Stomach (tissue), 9 donors: ENCODE data around the gene APCDD1. TPM values are rescaled to one million over a fixed set of nuclear protein-coding genes. Genes with fewer than 3 reads are reported as not detected.
"Not testable (repeated sequence)": the region's sequence is repeated elsewhere in the genome, so short reads cannot be mapped to it uniquely, and the experiment has no call there.

ENCODE experiments used
- DNase-seq, 2 donors: peaks; one replicate each; pipeline versions ENCODE4 v3.0.0 to v3.0.0-alpha.2; 2013 to 2019
- H3K27ac ChIP-seq, 5 donors: fragments of 200-600 bp in 4 of 5; sonication (generic) in 4 of 5; one replicate each; pipeline ENCODE4 v1.5.1; 2013 to 2019; ENCODE audit warnings: mild to moderate bottlenecking in 1 of 5, moderate library complexity in 1 of 5
- H3K27me3 ChIP-seq, 3 donors: fragments of 200-600 bp; sonication (generic); one replicate each; pipeline ENCODE4 v1.5.1; 2017 to 2019; ENCODE audit warnings: mixed run types in 1 of 3
- H3K36me3 ChIP-seq, 4 donors: fragments of 200-600 bp; sonication (generic); 1 replicate in 3 of 4; 2 replicates in 1 of 4; pipeline ENCODE4 v1.5.1; 2016 to 2019
- H3K4me1 ChIP-seq, 4 donors: fragments of 200-600 bp; sonication (generic); one replicate each; pipeline ENCODE4 v1.5.1; 2016 to 2019
- H3K4me3 ChIP-seq, 4 donors: fragments of 200-600 bp; sonication (generic) in 3 of 4; one replicate each; pipeline ENCODE4 v1.5.1; 2016 to 2019; ENCODE audit warnings: mild to moderate bottlenecking in 1 of 4
- H3K9me3 ChIP-seq, 4 donors: fragments of 200-600 bp; sonication (generic); one replicate each; pipeline ENCODE4 v1.5.1; 2016 to 2019
- CTCF ChIP-seq, 7 experiments: fragments of 450-650 bp in 4 of 7; fragments of 200-600 bp in 3 of 7; sonication (generic) in 3 of 7; IDR thresholded peaks; one replicate each; pipeline ENCODE4 v1.5.1; 2016 to 2019; ENCODE audit warnings: antibody characterized with exemption in 7 of 7, control low read depth in 2 of 7, mild to moderate bottlenecking in 1 of 7
- EP300 ChIP-seq: sonication (generic); formaldehyde crosslinking; IDR thresholded peaks from one replicate; pipeline ENCODE4 v1.6.1; 2017; ENCODE audit warnings: antibody characterized with exemption
- POLR2A ChIP-seq, 4 donors: fragments of 450-650 bp; IDR thresholded peaks; one replicate each; pipeline ENCODE4 v1.6.1; 2016; ENCODE audit warnings: antibody characterized with exemption in 4 of 4, control low read depth in 2 of 4, mild to moderate bottlenecking in 1 of 4, moderate library complexity in 1 of 4
- POLR2AphosphoS5 ChIP-seq, 3 donors: sonication (generic); formaldehyde crosslinking; IDR thresholded peaks; one replicate each; pipeline ENCODE4 v1.6.1; 2016; ENCODE audit warnings: antibody characterized with exemption in 3 of 3
- WGBS, 5 donors: extraction: QIAGEN DNeasy Blood & Tissue Kit in 3 of 5; methylation state at CpG; one replicate each; pipeline versions ENCODE4 v1.1.5 to v1.1.7; 2013 to 2018; 5-methylcytosine and 5-hydroxymethylcytosine counted together
- intact Hi-C: fragments of 100-400 bp; cut with DNase I; formaldehyde crosslinking; loops from one replicate; pipeline ENCODE4 v1.15.1; 2023; ENCODE audit warnings: low total_unique reads
- polyA plus RNA-seq, 3 donors: library from polyadenylated mRNA; stranded (reverse); fragments of 200-250 nt; gene quantifications; one replicate each; pipeline ENCODE4 v1.2.3, GENCODE V29; 2013
- total RNA-seq, 5 donors: library from RNA; depleted of rRNA; stranded (reverse); fragments of >200 nt; gene quantifications; one replicate each; pipeline versions ENCODE4 v1.1.0 to v1.2.3, GENCODE V29; 2014 to 2016
- donor health status: healthy with polysubstance abuse.
- donor health status: Bipolar disorder and iron deficiency.
- donor health status: healthy.

The APCDD1 gene
- total and polyA plus RNA-seq, 8 donors = 11.0 to 142 (median 25.9) TPM

DNA sequence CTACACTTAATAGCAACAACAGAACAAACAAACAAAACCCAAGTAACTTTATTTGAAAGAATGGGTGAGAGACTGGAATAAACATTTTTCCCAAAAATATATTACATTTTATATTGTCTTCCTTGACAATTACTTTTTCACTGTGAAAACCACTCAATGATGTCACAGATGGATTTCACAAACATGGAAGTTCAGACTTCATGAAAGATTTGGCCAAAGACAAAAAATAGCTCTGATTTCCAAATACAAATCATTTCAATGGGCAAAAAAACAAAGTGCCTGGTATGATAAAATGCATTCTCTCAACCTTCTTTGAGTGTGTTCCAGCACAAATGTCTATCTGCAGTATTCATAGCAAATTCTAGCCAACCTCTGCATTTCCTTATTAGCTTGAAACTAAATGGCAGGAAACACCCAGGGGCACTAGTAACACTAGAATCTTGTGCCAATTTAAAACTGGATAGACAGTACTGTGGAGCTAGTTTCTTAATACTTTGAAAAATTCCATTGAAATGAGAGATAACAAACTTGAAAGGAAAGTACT is 42.8 kb downstream of the APCDD1 start:
- Histone ChIP-seq H3K4me1 (peaks cover 0 to 6% (median 0%) of the 10 kb centered on the region in 4 donors), H3K9me3 (no peaks in the 10 kb centered on the region), H3K4me3 (no peak overlapping the region), H3K27me3 (no peaks in the 10 kb centered on the region), H3K36me3 (no peaks in the 10 kb centered on the region), H3K27ac (no peak overlapping the region)
- intact Hi-C loops = no loop called here
- no peak for TF ChIP-seq POLR2A (IDR thresholded peaks at IDR 0.05)
- no peak for TF ChIP-seq CTCF (IDR thresholded peaks at IDR 0.05)
- TF ChIP-seq EP300 = no peak
- no peak for TF ChIP-seq POLR2AphosphoS5 (IDR thresholded peaks at IDR 0.05)
- no peak for DNase-seq

- no peak for DNase-seq
- H3K4me3 ChIP-seq = no peak overlapping the region
- TF ChIP-seq POLR2AphosphoS5 (IDR thresholded peaks at IDR 0.05) = no peak
- TF ChIP-seq POLR2A (IDR thresholded peaks at IDR 0.05) = no peak
- no peak overlapping the region for H3K27ac ChIP-seq
- WGBS, 5 donors = 71 to 76% (median 75%) methylated on average over 6 of the region's 6 CpGs
- H3K9me3 ChIP-seq = peaks cover 0 to under 1% (median 0%) of the 10 kb centered on the region in 4 donors
- H3K4me1 ChIP-seq = no peaks in the 10 kb centered on the region
- intact Hi-C loops = no loop called here
- no peaks in the 10 kb centered on the region for H3K36me3 ChIP-seq
- H3K27me3 ChIP-seq = no peaks in the 10 kb centered on the region
These were observed 44.8 kb downstream of the APCDD1 start for GRCh38 chr18:10499230-10499629.

DNA sequence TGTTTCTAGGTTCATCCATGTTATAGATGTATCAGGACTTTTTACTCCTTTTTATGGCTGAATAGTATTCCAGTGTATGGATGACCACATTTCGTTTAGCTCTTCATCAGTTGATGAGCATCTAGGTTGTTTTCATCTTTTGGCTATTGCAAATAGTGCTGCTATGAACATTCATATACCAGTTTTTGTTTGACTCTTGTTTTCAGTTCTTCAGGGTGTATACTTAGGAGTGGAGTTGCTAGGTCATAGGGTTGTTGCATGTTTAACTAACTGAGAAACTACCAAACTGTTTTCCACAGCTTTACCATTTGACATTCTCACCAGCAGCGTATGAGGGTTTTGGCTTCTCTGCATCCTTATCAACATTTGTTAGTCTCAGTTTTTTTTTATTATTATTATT is 45.6 kb downstream of the APCDD1 start:
- no peak for DNase-seq
- no peaks in the 10 kb centered on the region for H3K4me1 ChIP-seq
- no peak overlapping the region for H3K27ac ChIP-seq
- no peak for TF ChIP-seq CTCF (IDR thresholded peaks at IDR 0.05)
- TF ChIP-seq POLR2A (IDR thresholded peaks at IDR 0.05) = no peak
- TF ChIP-seq EP300 = no peak
- no peak for TF ChIP-seq POLR2AphosphoS5 (IDR thresholded peaks at IDR 0.05)
- no peaks in the 10 kb centered on the region for H3K36me3 ChIP-seq
- H3K4me3 ChIP-seq = no peak overlapping the region
- peaks cover 0 to 8% (median 1%) of the 10 kb centered on the region in 4 donors for H3K9me3 ChIP-seq
- intact Hi-C loops = no loop called here
- WGBS, 5 donors = 47 to 93% (median 72%) methylated on average over 2 of the region's 2 CpGs
- no peaks in the 10 kb centered on the region for H3K27me3 ChIP-seq

DNA sequence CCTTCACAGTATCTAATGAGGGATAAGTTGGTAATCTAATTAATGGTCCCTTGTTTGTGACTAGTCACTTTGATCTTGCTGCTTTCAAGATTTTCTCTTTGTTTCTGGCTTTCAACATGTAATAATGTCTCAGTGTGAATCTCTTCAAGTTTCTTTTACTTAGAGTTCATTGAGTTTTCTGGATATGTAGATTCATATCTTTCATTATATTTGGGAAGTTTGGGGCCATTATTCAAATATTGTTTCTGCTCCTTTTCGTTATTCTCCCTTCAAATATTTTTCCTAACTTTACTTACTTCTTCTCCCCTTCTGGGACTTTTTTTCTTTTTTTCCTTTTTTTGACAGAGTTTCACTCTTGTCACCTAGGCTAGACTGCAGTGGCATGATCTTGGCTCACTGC is 50.3 kb downstream of the APCDD1 start:
- TF ChIP-seq POLR2A (IDR thresholded peaks at IDR 0.05) = no peak
- H3K9me3 ChIP-seq = peaks cover 0 to 36% (median 15%) of the 10 kb centered on the region in 4 donors
- WGBS, 5 donors = 79 to 94% (median 83%) methylated on average over 1 of the region's 1 CpG
- no peaks in the 10 kb centered on the region for H3K4me1 ChIP-seq
- intact Hi-C loops = no loop called here
- H3K36me3 ChIP-seq = no peaks in the 10 kb centered on the region
- H3K27ac ChIP-seq = no peak overlapping the region
- H3K27me3 ChIP-seq = no peaks in the 10 kb centered on the region
- H3K4me3 ChIP-seq = no peak overlapping the region
- DNase-seq = no peak

DNA sequence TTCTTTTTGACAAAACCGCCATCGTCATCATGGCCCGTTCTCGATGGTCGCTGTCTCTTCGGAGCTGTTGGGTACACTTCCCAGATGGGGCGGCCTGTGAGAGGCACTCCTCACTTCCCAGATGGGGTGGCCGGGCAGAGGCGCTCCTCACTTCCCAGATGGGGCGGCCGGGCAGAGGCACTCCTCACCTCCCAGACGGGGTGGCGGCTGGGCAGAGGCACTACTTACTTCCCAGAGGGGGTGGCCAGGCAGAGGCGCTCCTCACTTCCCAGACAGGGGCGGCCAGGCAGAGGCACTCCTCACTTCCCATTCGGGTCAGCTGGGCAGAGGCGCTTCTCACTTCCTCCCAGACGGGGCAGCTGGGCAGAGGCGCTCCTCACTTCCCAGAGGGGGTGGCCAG is 51.5 kb downstream of the APCDD1 start:
- H3K9me3 ChIP-seq = peaks cover 0 to 36% (median 15%) of the 10 kb centered on the region in 4 donors
- H3K4me3 ChIP-seq, H3K4me1 ChIP-seq, H3K27ac ChIP-seq, intact Hi-C loops, H3K27me3 ChIP-seq, DNase-seq, H3K36me3 ChIP-seq: not testable (repeated sequence)
- 87 to 97% (median 94%) methylated on average over 16 to 19 of the region's 19 CpGs for WGBS, 5 donors

DNA sequence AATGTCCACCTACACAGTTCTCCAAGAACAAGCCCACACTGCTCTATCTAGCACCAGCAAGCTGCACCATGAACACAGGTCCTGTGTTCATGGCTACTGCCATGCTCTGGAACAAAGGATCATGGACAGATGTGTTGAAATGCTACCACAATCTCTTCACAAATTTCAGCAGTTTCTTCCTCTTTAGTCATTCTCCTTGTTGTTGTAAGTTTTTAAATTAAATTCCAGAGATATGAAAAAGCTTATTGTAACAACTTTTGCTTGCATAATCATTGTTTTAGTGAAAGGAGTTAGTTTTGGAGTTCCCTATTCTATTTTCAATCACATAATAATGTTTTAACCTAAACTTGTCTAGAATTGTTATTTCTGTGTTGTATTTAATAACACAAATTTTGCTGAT is 54.2 kb downstream of the APCDD1 start:
- Histone ChIP-seq H3K4me3 (no peak overlapping the region), H3K4me1 (peaks cover 0 to 3% (median 0%) of the 10 kb centered on the region in 4 donors), H3K36me3 (no peaks in the 10 kb centered on the region), H3K27ac (no peak overlapping the region), H3K9me3 (peaks cover 0 to 36% (median 15%) of the 10 kb centered on the region in 4 donors), H3K27me3 (no peaks in the 10 kb centered on the region)
- TF ChIP-seq POLR2AphosphoS5 (IDR thresholded peaks at IDR 0.05) (no peak), CTCF (IDR thresholded peaks at IDR 0.05) (no peak)
- intact Hi-C loops = no loop called here
- DNase-seq = no peak
